HG02623 (cell line): ENCODE results near the gene CCDC127.
"Not testable (repeated sequence)": the region's sequence is repeated elsewhere in the genome, so short reads cannot be mapped to it uniquely, and the experiment has no call there.

Experiments used
- ATAC-seq: cut with Tn5 transposase; IDR thresholded peaks from one replicate; pipeline ENCODE4 v1.9.1; 2021; ENCODE audit warnings: moderate library complexity; ENCODE audit not compliant: unreplicated experiment

The CCDC127 gene

GRCh38 chr5:217494-218456, at the start of gene CCDC127, which contains the start of gene SDHA:
TSS of gene CCDC127 (minus strand) at chr5:218153. CDS start at chr5:216849, 1,304 bp downstream.
TSS of gene SDHA (plus strand) at chr5:218320. CDS start at chr5:218356, 36 bp downstream.
- peak; percentile 71 for ATAC-seq

DNA sequence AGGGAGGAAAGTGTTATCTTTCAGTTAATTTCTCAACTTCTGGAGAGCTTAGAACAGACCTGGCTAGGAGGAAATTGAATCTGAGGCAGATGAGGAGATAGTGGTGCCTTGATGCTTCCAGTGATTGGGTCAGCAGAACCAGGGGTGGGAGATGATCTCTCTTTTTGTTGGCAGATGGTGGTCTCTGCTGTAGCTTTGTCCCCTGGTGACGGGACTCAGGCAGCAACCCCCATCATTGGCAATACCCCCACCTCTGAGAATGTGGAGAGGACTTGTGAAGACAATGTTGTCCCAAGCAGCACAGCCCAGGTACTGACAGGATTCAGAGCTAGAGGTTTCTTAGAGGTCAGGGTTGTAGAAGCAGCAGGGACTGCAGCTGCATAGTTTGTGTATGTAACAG, 49.8 kb upstream of the CCDC127 start:
- ATAC-seq = no peak

DNA sequence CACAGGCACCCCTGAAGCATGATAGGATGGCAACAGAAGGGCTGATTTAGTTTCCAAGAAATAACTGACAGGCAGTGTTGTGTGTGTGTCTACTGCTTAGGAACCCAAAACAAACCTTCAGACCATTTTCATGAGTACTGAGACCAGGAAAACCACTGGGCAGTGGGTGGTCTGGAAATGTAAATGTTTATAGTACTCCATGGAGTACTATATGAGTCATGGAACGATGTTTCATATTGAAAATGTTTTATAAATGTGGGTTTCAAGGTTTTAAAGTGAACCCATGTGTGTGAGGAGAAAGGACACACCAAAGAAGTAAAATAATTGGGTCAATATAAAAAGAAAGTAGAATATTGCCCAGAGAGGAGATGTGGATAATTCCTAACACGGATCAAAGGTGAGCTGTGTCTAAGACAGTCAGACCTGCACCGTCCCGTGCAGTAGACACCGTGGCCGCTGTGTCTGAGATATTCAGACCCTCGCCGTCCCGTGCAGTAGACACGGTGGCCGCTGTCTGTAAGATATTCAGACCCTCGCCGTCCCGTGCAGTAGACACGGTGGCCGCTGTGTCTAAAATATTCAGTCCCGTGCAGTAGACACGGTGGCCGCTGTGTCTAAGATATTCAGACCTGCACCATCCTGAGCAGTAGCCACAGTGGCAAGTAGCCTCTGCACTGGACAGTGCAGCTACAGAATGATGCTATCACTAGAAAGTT, 48.5 kb upstream of the CCDC127 start:
- not testable (repeated sequence) for ATAC-seq

GRCh38 chr5:264338-264737, 46.4 kb upstream of the CCDC127 start:
- no peak for ATAC-seq

GRCh38 chr5:263275-263974, 45.5 kb upstream of the CCDC127 start:
- not testable (repeated sequence) for ATAC-seq

DNA sequence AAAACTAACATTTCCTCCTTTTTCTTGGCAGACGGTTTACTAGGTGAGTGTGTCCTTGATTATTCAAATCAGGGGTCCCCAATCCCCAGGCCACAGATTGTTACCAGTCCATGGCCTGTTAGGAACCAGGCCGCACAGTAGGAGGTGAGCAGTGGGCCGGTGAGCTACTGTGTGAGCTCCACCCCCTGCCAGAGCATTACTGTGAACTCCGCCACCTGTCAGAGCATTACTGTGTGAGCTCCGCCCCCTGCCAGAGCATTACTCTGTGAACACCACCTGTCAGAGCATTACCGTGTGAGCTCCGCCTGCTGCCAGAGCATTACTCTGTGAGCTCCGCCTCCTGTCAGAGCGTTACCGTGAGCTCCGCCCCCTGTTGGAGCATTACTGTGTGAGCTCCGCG, 39.2 kb upstream of the CCDC127 start:
- no peak for ATAC-seq

GRCh38 chr5:256347-256746, 38.4 kb upstream of the CCDC127 start:
- not testable (repeated sequence) for ATAC-seq

- not testable (repeated sequence) for ATAC-seq
Measured at GRCh38 chr5:255116-255515, 37.2 kb upstream of the CCDC127 start.

DNA sequence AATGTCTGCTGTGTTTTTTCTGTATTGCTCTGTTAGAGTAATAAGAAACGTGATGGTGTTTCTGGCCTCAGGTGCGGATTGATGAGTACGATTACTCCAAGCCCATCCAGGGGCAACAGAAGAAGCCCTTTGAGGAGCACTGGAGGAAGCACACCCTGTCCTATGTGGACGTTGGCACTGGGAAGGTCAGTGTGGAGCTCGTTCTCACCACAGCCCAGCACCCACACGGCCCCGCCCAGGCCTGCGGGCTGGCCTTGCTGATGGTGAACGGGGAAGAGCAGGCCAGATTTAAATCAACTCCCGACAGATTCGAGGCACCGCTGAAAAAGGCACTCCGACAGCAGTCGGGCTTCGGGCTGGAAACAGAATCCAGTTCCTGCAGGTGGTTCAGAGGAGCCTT, 36.4 kb upstream of the CCDC127 start:
- ATAC-seq = not testable (repeated sequence)

DNA sequence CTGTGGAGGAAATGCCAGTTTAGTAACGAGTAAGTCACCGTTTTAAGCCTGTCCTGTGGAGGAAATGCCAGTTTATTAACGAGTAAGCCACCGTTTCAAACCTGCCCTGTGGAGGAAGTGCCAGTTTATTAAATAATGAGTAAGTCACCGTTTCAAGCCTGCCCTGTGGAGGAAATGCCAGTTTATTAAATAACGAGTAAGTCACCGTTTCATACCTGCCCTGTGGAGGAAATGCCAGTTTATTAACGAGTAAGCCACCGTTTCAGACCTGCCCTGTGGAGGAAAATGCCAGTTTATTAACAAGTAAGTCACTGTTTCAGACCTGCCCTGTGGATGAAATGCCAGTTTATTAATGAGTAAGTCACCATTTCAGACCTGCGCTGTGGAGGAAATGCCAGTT, 34.6 kb upstream of the CCDC127 start:
- ATAC-seq = no peak

GRCh38 chr5:251975-252374, 34.0 kb upstream of the CCDC127 start:
- ATAC-seq = not testable (repeated sequence)

- not testable (repeated sequence) for ATAC-seq
Measured at GRCh38 chr5:251538-251937, 33.6 kb upstream of the CCDC127 start.

- ATAC-seq = not testable (repeated sequence)
Measured at GRCh38 chr5:251016-251415, 33.1 kb upstream of the CCDC127 start.

GRCh38 chr5:250396-250795, 32.4 kb upstream of the CCDC127 start:
- ATAC-seq = not testable (repeated sequence)

DNA sequence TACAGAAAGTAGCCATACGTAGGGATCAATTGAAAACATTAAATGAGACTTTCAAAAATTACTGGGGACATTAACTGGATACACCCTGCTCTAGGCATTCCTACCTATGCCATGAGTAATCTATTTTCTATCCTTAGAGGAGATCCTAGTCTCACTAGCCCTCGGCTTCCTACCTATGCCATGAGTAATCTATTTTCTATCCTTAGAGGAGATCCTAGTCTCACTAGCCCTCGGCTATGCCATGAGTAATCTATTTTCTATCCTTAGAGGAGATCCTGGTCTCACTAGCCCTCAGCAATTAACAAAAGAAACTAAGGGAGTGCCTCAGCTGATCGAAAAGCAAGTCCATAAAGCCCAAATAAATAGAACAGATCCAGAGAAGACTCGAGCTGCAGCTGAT, 27.8 kb upstream of the CCDC127 start:
- not testable (repeated sequence) for ATAC-seq

GRCh38 chr5:243683-244367, 25.9 kb upstream of the CCDC127 start:
- not testable (repeated sequence) for ATAC-seq

- not testable (repeated sequence) for ATAC-seq
Measured at GRCh38 chr5:241045-241669, 23.2 kb upstream of the CCDC127 start.

- ATAC-seq = not testable (repeated sequence)
Measured at GRCh38 chr5:240550-240949, 22.6 kb upstream of the CCDC127 start.

- ATAC-seq = not testable (repeated sequence)
Measured at GRCh38 chr5:237931-238330, 20.0 kb upstream of the CCDC127 start.

DNA sequence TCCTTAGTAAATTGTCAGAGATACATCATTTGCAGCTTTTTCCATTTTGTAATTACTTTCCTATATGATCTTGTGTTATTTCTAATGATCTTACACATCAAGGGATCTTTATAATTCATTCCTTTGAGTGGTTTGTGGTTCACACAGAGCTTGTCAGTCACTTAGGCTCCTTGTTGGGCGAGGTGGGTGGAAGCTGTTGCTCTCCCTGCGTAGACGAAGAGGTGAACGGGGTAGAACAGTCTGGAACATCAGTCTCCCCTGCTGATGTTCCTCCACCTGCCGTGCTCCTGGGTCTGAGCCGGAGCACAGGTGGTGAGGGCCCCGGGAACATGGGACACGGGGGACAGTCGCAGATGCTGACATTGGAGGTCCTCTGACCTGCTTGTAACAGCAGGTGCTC, 17.6 kb upstream of the CCDC127 start:
- ATAC-seq = not testable (repeated sequence)
